Progenitor cell of endocrine pancreas (in vitro differentiated cells): ENCODE measurements around the gene TYMP. TPM values are rescaled to one million over a fixed set of nuclear protein-coding genes. Genes with fewer than 3 reads are reported as not detected.

Experiments
- DNase-seq: peaks from one replicate; pipeline ENCODE4 v3.0.0; 2021; ENCODE audit warnings: low spot score; ENCODE audit not compliant: unreplicated experiment
- H3K27ac Mint-ChIP-seq: 2 replicates; pipeline ENCODE4 v1.8.0; 2021; ENCODE audit warnings: mild to moderate bottlenecking, moderate library complexity, mixed read lengths
- H3K27me3 Mint-ChIP-seq: 2 replicates; pipeline ENCODE4 v1.8.0; 2021; ENCODE audit warnings: mixed read lengths
- H3K36me3 Mint-ChIP-seq: 2 replicates; pipeline ENCODE4 v1.8.0; 2022; ENCODE audit warnings: mixed read lengths; ENCODE audit not compliant: insufficient read depth
- H3K4me1 Mint-ChIP-seq: 2 replicates; pipeline ENCODE4 v1.8.0; 2021; ENCODE audit warnings: low read depth, mixed read lengths
- H3K4me3 Mint-ChIP-seq: 2 replicates; pipeline ENCODE4 v1.8.0; 2021; ENCODE audit warnings: low read depth, mild to moderate bottlenecking, moderate library complexity, mixed read lengths
- H3K9me3 Mint-ChIP-seq: 2 replicates; pipeline ENCODE4 v1.8.0; 2021; ENCODE audit warnings: low read depth, mixed read lengths
- CTCF ChIP-seq: fragments of 200-600 bp; sonication (generic); IDR thresholded peaks from one replicate; pipeline ENCODE4 v1.5.0; 2021; ENCODE audit warnings: antibody characterized with exemption, mild to moderate bottlenecking; ENCODE audit not compliant: unreplicated experiment
- total RNA-seq: library from RNA; stranded (reverse); gene quantifications from 2 replicates; pipeline ENCODE4 v1.2.1, GENCODE V29; 2021

TYMP gene
- total RNA-seq, 1 donor from 2014 or later = 1.6 TPM

GRCh38 chr22:50504369-50505211 lies 25.2 kb downstream of the TYMP start:
- Mint-ChIP-seq H3K4me1 (peaks cover 15% of the 10 kb centered on the region), H3K36me3 (no peaks in the 10 kb centered on the region), H3K9me3 (no peaks in the 10 kb centered on the region), H3K27ac (no peak overlapping the region), H3K4me3 (no peak overlapping the region), H3K27me3 (no peaks in the 10 kb centered on the region)
- no peak for DNase-seq
- TF ChIP-seq CTCF = no peak

- H3K36me3 Mint-ChIP-seq = no peaks in the 10 kb centered on the region
- no peak for DNase-seq
- H3K27me3 Mint-ChIP-seq = no peaks in the 10 kb centered on the region
- H3K27ac Mint-ChIP-seq = no peak overlapping the region
- H3K9me3 Mint-ChIP-seq = no peaks in the 10 kb centered on the region
- no peak for TF ChIP-seq CTCF
- H3K4me3 Mint-ChIP-seq = no peak overlapping the region
- H3K4me1 Mint-ChIP-seq = peaks cover 6% of the 10 kb centered on the region
These were observed 26.2 kb downstream of the TYMP start for GRCh38 chr22:50503475-50504145.

GRCh38 chr22:50502628-50503474 lies 27.0 kb downstream of the TYMP start:
- H3K4me3 Mint-ChIP-seq = no peak overlapping the region
- peaks cover 4% of the 10 kb centered on the region for H3K4me1 Mint-ChIP-seq
- no peak overlapping the region for H3K27ac Mint-ChIP-seq
- H3K9me3 Mint-ChIP-seq = no peaks in the 10 kb centered on the region
- no peaks in the 10 kb centered on the region for H3K36me3 Mint-ChIP-seq
- H3K27me3 Mint-ChIP-seq = no peaks in the 10 kb centered on the region
- no peak for DNase-seq
- no peak for TF ChIP-seq CTCF

- no peaks in the 10 kb centered on the region for H3K36me3 Mint-ChIP-seq
- TF ChIP-seq CTCF = no peak
- no peak for DNase-seq
- H3K27me3 Mint-ChIP-seq = peaks cover 1% of the 10 kb centered on the region
- peaks cover 1% of the 10 kb centered on the region for H3K4me1 Mint-ChIP-seq
- no peak overlapping the region for H3K4me3 Mint-ChIP-seq
- no peaks in the 10 kb centered on the region for H3K9me3 Mint-ChIP-seq
- no peak overlapping the region for H3K27ac Mint-ChIP-seq
These were observed 27.7 kb downstream of the TYMP start for GRCh38 chr22:50502096-50502495.

GRCh38 chr22:50500452-50500851 lies 29.4 kb downstream of the TYMP start:
- Mint-ChIP-seq H3K4me3 (no peak overlapping the region), H3K4me1 (no peaks in the 10 kb centered on the region), H3K36me3 (no peaks in the 10 kb centered on the region), H3K27me3 (peaks cover 7% of the 10 kb centered on the region), H3K9me3 (no peaks in the 10 kb centered on the region), H3K27ac (no peak overlapping the region)
- no peak for DNase-seq
- no peak for TF ChIP-seq CTCF
